Spleen (tissue), 7 donors: Measurements from ENCODE around the gene DCP2.

Experiments used
- POLR2A ChIP-seq, 3 donors: fragments of 450-650 bp; IDR thresholded peaks; one replicate each; pipeline ENCODE4 v1.5.1; 2017; ENCODE audit warnings: antibody characterized with exemption in 3 of 3, mild to moderate bottlenecking in 1 of 3
- TF ChIP-seq, protein P1 (sequence below), 11 experiments: fragments of 200-600 bp in 7 of 11; fragments of 450-650 bp in 4 of 11; sonication (generic) in 4 of 11; IDR thresholded peaks in 8 of 11; conservative IDR thresholded peaks in 3 of 11; 1 replicate in 7 of 11; 2 replicates in 4 of 11; pipeline versions ENCODE4 v1.4.0 to v1.8.0; 2016 to 2021; ENCODE audit warnings: antibody characterized with exemption in 11 of 11, inconsistent platforms in 4 of 11, mild to moderate bottlenecking in 1 of 11
- donor health status: DM: no; HTN: no; CAD: no; lungs with moderate emphysema.
- donor health status: DM: no; HTN: no; CAD: no.
- donor health status: DM: no; HTN: no; CAD: no.

DNA sequence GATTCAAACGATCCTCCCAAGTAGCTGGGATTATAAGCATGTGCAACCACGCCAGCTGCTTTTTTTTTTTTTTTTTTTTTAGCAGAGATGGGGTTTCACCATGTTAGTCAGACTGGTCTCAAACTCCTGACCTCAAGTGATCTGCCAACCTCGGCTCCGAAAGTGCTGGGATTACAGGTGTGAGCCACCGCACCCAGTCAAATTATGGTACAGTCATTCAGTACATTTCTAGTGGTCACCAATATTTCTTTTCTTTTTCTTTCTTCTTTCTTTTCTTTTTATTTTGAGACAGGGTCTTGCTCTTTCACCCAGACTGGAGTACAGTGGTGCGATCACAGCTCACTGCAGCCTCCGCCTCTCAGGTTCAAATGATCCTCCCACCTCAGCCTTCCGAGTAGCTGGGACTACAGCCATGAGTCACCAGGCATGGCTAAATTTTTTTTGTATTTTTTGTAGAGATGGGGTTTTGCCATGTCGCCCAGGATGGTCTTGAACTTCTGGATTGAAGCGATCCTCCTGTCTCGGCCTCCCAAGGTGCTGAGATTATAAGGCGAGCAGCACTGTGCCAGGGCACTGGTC lies 25.4 kb upstream of the DCP2 start:
- TF ChIP-seq, protein P1, sequence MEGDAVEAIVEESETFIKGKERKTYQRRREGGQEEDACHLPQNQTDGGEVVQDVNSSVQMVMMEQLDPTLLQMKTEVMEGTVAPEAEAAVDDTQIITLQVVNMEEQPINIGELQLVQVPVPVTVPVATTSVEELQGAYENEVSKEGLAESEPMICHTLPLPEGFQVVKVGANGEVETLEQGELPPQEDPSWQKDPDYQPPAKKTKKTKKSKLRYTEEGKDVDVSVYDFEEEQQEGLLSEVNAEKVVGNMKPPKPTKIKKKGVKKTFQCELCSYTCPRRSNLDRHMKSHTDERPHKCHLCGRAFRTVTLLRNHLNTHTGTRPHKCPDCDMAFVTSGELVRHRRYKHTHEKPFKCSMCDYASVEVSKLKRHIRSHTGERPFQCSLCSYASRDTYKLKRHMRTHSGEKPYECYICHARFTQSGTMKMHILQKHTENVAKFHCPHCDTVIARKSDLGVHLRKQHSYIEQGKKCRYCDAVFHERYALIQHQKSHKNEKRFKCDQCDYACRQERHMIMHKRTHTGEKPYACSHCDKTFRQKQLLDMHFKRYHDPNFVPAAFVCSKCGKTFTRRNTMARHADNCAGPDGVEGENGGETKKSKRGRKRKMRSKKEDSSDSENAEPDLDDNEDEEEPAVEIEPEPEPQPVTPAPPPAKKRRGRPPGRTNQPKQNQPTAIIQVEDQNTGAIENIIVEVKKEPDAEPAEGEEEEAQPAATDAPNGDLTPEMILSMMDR (IDR thresholded peaks at IDR 0.05 in 8 of 11, conservative IDR thresholded peaks at IDR 0.05 in 3 of 11), result no peak
- no peak for TF ChIP-seq POLR2A (IDR thresholded peaks at IDR 0.05)
